Renal cortex interstitium (tissue), 15 donors: ENCODE data around the gene TGM2. TPM values are rescaled to one million over a fixed set of nuclear protein-coding genes. Genes with fewer than 3 reads are reported as not detected.

Source experiments
- DNase-seq, 11 donors: peaks; one replicate each; pipeline ENCODE4 v3.0.0-alpha.2; 2013; ENCODE audit warnings: low read depth in 9 of 11, low spot score in 4 of 11; ENCODE audit errors: extremely low read depth in 1 of 11
- long read RNA-seq, 16 experiments: transcript quantifications; one replicate each; lab custom pipeline, GENCODE V29; 2026
- polyA plus RNA-seq, 3 donors: library from polyadenylated mRNA; unstranded; fragments of 120-200 nt; gene quantifications; one replicate each; pipeline ENCODE4 v1.2.1, GENCODE V29; 2013; ENCODE audit not compliant: insufficient read length in 3 of 3

The TGM2 gene
- polyA plus RNA-seq, result 10 to 100 TPM; 29.3 to 40.4 (median 39.4) TPM
- long read RNA-seq, donor 1, full-length matches to known transcripts, result 5 of 5 reads
- long read RNA-seq, donor 1, partial matches to known transcripts, result 0 of 5 reads
- long read RNA-seq, donor 1, other reads (novel, unspliced or antisense), result 0 of 5 reads
- long read RNA-seq, donor 2, full-length matches to known transcripts, result 3 of 12 reads
- long read RNA-seq, donor 2, partial matches to known transcripts, result 9 of 12 reads
- long read RNA-seq, donor 2, other reads (novel, unspliced or antisense), result 0 of 12 reads
- long read RNA-seq, donor 3, full-length matches to known transcripts, result 9 of 9 reads
- long read RNA-seq, donor 3, partial matches to known transcripts, result 0 of 9 reads
- long read RNA-seq, donor 3, other reads (novel, unspliced or antisense), result 0 of 9 reads
- long read RNA-seq, donor 4, full-length matches to known transcripts, result 4 of 26 reads
- long read RNA-seq, donor 4, partial matches to known transcripts, result 22 of 26 reads
- long read RNA-seq, donor 4, other reads (novel, unspliced or antisense), result 0 of 26 reads
- long read RNA-seq, donor 5, full-length matches to known transcripts, result 13 of 34 reads
- long read RNA-seq, donor 5, partial matches to known transcripts, result 21 of 34 reads
- long read RNA-seq, donor 5, other reads (novel, unspliced or antisense), result 0 of 34 reads
- long read RNA-seq, donor 6, full-length matches to known transcripts, result 8 of 13 reads
- long read RNA-seq, donor 6, partial matches to known transcripts, result 5 of 13 reads
- long read RNA-seq, donor 6, other reads (novel, unspliced or antisense), result 0 of 13 reads
- long read RNA-seq, donor 7, full-length matches to known transcripts, result 3 of 9 reads
- long read RNA-seq, donor 7, partial matches to known transcripts, result 6 of 9 reads
- long read RNA-seq, donor 7, other reads (novel, unspliced or antisense), result 0 of 9 reads
- long read RNA-seq, donor 8, full-length matches to known transcripts, result 9 of 15 reads
- long read RNA-seq, donor 8, partial matches to known transcripts, result 6 of 15 reads
- long read RNA-seq, donor 8, other reads (novel, unspliced or antisense), result 0 of 15 reads
- long read RNA-seq, donor 9, full-length matches to known transcripts, result 3 of 3 reads
- long read RNA-seq, donor 9, partial matches to known transcripts, result 0 of 3 reads
- long read RNA-seq, donor 9, other reads (novel, unspliced or antisense), result 0 of 3 reads
- long read RNA-seq, donor 10, full-length matches to known transcripts, result 9 of 9 reads
- long read RNA-seq, donor 10, partial matches to known transcripts, result 0 of 9 reads
- long read RNA-seq, donor 10, other reads (novel, unspliced or antisense), result 0 of 9 reads
- long read RNA-seq, donor 11, full-length matches to known transcripts, result 5 of 11 reads
- long read RNA-seq, donor 11, partial matches to known transcripts, result 6 of 11 reads
- long read RNA-seq, donor 11, other reads (novel, unspliced or antisense), result 0 of 11 reads
- long read RNA-seq, donor 12, result 0 reads
- long read RNA-seq, donor 13, full-length matches to known transcripts, result 7 of 20 reads
- long read RNA-seq, donor 13, partial matches to known transcripts, result 13 of 20 reads
- long read RNA-seq, donor 13, other reads (novel, unspliced or antisense), result 0 of 20 reads
- long read RNA-seq, donor 14, full-length matches to known transcripts, result 5 of 5 reads
- long read RNA-seq, donor 14, partial matches to known transcripts, result 0 of 5 reads
- long read RNA-seq, donor 14, other reads (novel, unspliced or antisense), result 0 of 5 reads
- long read RNA-seq, donor 15, full-length matches to known transcripts, result 3 of 3 reads
- long read RNA-seq, donor 15, partial matches to known transcripts, result 0 of 3 reads
- long read RNA-seq, donor 15, other reads (novel, unspliced or antisense), result 0 of 3 reads
- long read RNA-seq, donor 16, full-length matches to known transcripts, result 16 of 44 reads
- long read RNA-seq, donor 16, partial matches to known transcripts, result 28 of 44 reads
- long read RNA-seq, donor 16, other reads (novel, unspliced or antisense), result 0 of 44 reads

DNA sequence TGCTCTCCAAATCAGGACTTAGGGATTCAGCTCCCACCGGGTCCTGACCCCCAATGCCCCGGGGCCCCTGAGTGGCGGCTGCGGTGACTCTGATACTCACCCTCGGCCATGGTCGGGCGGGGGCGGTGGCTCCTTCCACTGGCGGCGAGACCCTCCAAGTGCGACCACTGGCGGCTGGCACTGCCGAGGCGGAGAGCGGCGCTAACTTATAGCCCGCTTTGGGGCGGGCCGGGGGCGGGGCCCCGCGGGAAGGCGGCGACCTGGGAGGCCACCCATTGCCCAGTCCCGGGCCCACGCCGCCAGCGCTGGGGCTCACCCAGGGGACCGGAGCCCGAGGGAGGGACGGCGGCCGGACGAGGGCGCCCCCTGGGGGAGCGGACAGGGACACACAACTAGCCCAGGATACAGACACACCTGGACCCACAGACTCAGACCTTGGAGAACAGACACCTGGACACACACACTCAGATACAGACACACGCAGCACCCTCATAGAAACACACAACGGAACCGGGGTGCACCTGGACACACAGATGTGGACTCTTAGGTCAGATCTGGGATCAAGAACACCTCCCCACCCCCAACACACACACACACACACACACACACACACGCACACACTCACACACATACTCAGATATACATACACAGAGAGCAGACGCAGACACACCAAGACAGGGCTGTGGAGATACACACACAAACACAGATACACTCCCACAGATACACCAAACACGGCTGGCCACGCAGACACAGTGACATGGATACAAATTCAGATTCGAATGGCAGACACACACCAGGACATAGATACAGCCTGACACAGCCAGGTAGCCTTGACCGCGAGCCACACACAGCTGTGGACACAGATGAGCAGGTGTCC is at the start of gene TGM2:
Gene TGM2 (minus strand): TSS at position 182 of the 877 bp plus-strand sequence. CDS start 72 bp downstream, at position 110.
- peak in 4 of 11 donors; percentile 46 to 63 (median 51) for DNase-seq

DNA sequence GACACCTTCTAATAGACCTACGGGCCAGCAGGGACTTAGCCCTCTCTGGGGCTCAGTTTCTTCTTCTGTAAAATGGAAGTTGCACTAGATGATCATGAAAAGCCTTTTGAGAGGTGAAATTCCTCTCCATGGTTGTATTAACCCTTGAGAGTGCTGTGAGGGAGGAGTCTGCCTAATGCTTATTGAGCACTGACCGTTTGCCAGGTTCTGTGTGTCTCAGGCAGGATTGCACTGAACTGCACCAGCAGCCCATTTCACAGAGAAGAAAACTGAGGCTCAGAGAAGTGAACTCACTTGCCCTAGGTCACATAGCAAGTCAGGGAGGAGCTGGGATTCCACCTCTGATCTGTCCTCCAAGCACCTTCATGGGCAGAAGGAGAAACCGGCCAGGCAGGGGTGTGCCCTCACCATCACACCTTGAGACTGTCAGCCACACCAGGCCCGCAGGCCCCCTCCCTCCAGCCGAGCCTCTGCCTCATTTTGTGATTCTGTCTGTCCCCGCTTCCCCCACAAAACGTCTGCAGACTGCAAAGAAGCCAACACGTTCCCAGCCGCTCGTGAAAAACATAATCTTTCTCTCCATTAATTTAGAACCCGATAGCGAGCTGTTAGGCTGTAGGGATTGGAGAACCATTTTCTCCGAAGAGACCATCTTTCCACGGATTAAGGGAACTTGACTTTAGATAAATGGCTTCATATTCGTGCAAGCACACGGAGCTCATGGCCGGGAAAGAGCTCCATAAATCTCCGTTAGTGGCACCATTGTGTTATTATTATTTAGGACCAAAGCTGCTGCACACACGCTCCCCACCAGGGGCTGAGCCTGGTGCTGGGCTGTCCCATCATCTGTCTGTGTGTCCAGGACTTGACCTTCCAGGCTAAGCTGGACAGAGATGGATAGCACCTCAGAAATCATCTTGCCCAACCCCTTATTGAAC is 49.5 kb upstream of the TGM2 start:
- no peak for DNase-seq

DNA sequence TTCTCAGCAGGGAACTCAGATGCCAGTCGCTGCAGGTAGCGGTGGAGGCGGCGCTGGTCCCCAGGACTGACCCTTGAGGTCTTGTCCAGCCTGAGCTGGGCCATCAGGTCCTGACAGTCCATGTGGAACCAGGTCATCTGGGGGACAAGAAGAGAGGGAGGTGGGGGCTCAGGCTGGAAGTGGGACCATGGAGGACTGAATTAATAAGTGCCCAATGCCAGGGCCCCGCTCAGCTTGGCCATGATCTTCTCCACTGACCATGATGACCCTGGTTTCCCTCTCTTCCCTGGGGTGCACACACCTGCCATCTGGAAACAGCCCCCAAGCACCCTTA is 48.5 kb upstream of the TGM2 start:
- no peak for DNase-seq

DNA sequence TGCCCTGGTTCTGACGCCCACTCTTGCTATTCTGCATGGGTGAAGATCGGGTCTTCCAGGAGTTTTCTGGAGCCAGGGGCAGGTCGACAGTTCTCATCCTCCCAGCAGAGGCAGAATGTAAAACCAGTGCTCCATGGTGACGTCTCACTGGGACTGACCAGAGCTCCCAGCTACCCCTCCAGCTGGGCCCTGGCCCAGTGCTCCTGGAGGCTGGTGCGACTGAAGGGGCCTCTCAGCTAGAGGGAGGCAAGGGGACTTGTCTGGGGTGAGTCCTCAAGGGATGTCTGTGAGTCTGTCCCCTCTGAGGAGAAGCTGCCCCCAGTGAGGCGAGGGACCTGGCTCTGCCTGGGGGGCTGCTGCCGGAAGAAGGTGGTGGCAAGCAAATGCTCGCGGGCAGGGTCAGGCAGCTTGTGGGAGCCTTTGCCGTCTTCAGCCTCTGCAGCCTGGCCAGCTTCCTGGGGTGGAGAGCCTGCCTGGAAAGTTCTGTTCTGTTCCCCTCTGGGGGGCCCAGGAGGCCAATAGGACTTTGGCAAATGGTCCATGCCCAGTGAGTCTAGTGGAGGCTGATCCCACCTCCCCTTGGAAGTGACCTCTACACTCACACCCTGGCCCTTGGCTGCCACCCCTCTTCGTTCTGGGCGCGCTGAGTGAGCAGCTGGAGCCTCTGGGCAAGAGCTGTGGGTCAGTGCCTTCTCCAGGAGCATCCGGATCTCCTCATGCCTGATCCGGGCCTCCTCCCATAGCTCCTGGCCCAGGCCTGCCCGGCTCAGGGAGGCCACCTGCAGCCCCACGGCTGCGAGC is 47.9 kb upstream of the TGM2 start:
- no peak for DNase-seq

DNA sequence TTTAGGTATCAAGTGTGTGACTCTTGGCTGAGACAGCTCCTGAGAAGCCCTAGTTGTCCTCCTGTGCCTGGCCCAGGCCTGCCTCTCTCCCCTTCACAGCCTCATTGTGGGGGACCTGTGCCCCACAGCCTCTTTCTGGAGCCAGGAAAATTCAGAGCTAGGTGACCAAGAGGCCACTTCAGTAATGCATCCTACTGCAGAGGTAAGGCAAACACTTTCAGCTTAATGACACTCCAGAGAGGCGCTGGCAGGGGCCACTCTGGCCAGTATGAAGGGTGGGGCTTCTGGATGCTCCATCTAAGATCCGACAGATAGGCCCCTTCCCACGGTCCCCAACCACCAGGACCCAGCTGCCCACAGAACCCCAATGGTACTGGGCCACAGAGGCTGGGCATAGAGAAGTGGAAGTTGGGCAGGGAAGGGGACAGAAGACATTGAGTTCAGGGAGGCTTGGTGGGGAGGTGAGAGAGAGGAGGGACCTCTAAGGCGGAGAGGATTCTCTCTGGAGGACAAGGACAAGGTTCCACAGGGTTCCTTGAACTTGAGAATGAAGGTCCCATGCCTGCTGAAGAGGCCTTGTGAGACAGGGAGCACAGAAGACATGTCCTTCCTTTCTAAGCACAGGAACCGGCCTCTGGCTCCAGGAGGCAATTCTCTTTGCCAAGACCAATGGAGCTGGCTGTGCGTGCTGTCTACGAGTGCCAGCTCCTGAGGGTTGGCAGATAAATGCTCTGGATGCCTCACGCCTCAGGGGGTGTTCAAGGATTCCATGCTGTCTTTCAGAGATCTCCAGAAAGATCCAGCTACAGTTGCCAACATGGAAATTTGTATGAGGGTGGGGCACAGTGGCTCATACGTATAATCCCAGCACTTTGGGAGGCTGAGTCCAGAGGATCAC is 46.4 kb upstream of the TGM2 start:
- no peak for DNase-seq

DNA sequence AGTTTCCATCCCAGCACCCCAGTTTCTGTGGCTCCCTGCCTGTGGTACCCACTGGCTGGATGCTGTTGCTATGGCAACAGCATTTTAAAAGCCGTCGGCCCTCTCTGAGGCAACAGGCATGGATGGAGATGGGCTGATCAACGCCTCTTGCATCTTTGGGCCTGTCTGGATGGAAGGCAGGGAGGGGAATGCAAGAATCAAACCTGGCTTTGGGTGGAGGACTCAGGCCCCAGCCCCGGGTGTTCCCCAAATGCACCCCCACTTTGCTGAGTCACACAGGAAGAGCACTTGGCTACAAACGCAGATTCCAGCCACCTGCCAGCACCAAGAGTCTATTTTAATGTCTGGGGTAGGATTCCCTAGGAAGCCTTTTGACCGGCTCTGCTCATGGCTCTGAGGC is 45.7 kb upstream of the TGM2 start:
- DNase-seq, result no peak

DNA sequence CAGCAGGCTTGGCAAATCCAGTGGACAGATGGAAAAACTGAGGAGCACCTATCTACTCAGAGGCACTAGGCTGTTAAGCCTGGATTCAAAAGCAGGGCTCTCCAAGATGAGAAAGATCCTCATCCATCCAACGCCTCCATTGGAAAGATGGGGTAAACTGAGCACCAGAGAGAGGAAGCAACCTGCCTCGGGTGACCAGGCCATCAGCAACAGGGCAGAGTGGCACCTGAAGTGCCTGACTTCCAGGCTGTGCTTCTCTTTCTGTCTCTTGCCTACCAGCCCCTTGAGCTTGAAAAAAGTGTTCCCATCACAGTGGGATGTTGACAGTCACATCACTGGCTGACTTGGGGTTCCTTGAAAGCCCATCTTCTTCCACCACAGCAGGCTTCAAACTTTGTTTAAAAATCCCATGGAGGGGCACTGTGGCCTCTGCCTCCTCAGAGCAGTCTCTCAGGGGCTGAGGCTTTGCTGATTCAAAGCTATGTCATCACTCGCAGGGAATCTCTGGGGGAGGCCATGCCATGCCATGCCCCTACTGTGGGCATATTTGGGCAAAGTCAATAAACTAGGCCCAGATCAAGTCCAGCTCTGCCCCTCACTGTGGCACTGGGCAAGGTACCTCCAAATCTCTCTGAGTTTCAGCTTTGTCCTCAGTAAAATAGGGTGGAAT is 44.8 kb upstream of the TGM2 start:
- no peak for DNase-seq

DNA sequence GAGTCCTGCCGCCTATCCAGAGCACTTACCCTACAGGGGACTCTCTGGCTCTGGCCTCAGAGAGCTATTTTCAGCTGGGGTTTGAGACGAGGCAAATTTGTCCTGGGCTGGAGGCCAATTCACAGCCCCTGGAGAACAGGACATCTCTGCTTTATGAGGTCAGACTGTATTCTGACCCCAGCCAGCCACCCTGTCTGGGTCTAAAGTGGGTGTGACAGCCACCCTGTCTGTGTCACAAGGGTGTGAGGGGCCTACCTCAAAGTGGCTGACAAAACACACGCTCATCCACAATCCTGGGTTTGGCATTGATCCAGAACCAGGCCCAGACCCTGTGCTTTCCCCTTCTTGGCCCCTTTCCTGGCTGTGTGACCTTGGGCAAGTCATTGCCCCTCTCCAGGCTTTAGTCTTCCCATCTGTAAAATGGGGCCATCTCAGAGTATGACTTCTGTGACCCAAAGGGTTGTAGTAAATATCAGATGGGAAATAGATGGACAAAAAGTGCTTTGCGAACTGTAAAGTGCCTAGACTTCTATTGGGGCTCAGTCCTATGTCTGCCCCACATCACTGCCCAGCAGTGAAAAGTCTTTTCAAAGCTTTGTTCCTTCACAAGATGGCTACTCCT is 44.1 kb upstream of the TGM2 start:
- no peak for DNase-seq

DNA sequence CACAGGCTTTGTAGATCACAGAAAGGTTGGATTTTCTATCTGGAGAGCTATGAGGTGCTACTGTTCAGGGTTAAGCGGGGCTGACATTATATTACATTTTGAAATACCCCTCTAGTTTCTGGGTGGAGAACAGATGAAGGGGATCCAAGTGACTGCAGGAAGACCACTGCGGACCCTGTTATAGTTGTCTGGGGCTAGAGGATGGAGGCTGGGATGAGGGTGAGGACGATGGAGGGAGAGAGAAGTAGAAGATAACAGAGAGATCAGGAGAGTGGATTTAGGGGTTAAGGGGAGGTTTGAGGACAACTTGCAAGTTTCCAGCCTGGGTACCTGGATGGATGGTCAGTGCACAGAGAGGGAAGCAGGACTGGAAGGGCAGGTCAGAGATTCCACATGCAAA is 43.5 kb upstream of the TGM2 start:
- no peak for DNase-seq

DNA sequence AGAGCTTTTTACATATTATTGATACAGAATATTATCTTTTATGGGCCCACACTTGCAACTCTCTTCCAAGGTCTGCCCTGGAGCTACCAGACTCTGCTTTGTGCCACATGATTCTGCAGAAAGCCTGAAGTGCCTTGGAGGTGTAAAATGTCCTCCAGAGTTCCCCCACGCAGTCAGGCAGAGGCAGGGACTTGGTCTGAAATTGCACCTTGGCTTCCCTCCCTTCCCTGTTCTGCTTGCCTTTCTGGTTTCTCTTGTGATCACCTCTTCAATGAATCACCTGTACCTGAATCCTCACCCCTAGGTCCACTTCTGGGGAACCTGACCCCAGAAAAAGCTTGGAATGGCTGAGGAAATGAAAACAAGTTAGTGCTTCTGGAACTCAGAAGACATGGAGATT is 43.0 kb upstream of the TGM2 start:
- DNase-seq, result no peak

DNA sequence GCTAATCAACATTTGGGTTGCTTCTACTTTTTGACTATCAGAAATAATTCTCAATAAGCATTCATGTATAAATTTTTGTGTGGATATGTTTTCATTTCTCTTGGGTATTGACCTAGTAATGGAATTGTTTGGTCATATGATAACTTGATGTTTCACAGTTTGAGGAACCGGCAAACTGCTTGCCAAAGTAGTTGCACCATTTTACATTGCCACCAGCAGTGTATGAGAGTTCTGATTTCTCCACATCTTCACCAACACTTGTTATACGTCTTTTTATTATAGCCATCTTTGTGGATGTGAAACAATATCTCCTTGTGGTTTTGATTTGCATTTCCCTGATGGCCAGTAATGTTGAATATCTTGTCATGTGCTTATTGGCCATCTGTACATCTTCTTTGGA is 42.6 kb upstream of the TGM2 start:
- no peak for DNase-seq

DNA sequence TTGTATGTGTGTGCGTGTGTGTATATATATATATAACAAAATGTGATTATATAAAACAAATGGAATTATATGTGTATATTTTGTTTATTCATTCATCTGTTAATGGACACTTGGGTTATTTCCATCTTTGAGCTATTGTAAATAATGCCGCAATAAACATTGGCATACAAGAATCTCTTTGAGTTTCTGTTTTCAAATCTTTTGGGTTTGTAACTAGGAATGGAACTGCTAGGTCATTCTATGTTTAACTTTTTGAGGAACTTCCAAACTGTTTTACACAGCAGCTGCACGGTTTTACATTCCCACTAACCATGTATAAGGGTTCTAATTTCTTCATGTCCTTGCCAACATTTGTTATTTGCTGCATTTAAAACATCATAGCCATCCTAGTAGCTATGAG is 39.9 kb upstream of the TGM2 start:
- no peak for DNase-seq

DNA sequence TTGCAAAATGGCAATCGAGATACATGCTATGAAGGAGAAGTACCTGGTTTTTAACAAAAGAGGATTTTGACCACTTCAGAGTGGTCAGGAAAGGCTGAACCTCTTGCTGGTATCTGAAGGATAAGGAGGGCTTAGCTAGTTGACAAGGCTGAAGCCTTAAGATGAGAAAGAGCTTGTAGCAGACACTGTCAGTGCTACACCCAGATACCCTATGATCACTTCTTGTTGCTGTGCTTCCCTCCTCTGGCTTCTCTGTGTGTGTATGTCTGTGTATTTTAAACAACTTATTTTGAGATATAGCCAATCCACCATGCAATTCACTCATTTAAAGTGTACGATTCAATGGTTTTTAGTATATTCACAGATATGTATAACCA is 38.9 kb upstream of the TGM2 start:
- no peak for DNase-seq
